HepG2 (cell line): ENCODE measurements around the gene EPC2. TPM values are rescaled to one million over a fixed set of nuclear protein-coding genes. Genes with fewer than 3 reads are reported as not detected.
A peak's percentile ranks its signal among the peaks of the same experiment; 100 is the strongest.

Source experiments
- AGO1 ChIP-seq: fragments of 200-400 bp; formaldehyde crosslinking; IDR thresholded peaks from 2 replicates; pipeline ENCODE4 v1.6.1; 2017; ENCODE audit warnings: mild to moderate bottlenecking, low read depth, low read length, moderate library complexity; ENCODE audit not compliant: poor library complexity, severe bottlenecking
- CERS6 ChIP-seq: sonication (generic); formaldehyde crosslinking; IDR thresholded peaks from 2 replicates; pipeline ENCODE4 v1.5.0; 2020; ENCODE audit warnings: missing genetic modification reagents
- CSRNP1 ChIP-seq: sonication (generic); formaldehyde crosslinking; IDR thresholded peaks from 2 replicates; pipeline ENCODE4 v1.8.1; 2023; ENCODE audit warnings: mild to moderate bottlenecking, missing genetic modification reagents
- GRHL1 ChIP-seq: sonication (generic); formaldehyde crosslinking; conservative IDR thresholded peaks from 2 replicates; pipeline ENCODE4 v1.8.0; 2022; ENCODE audit warnings: missing genetic modification reagents
- HMG20B ChIP-seq: conservative IDR thresholded peaks from 2 replicates; pipeline ENCODE4 v1.6.1; 2016; ENCODE audit warnings: missing genetic modification reagents, missing compliant biosample characterization
- HMGA1 ChIP-seq: sonication (generic); formaldehyde crosslinking; conservative IDR thresholded peaks from 2 replicates; pipeline ENCODE4 v1.4.0; 2020; ENCODE audit warnings: missing genetic modification reagents
- ISL2 ChIP-seq: sonication (generic); formaldehyde crosslinking; IDR thresholded peaks from 2 replicates; pipeline ENCODE4 v1.5.0; 2020; ENCODE audit warnings: missing genetic modification reagents
- JUN ChIP-seq: sonication (generic); formaldehyde crosslinking; IDR thresholded peaks from 2 replicates; pipeline ENCODE4 v1.4.0; 2020; ENCODE audit warnings: mild to moderate bottlenecking, missing genetic modification reagents
- KLF11 ChIP-seq: IDR thresholded peaks from 2 replicates; pipeline ENCODE4 v1.6.1; 2016; ENCODE audit warnings: missing compliant biosample characterization
- KMT2A ChIP-seq: sonication (generic); formaldehyde crosslinking; IDR thresholded peaks from 2 replicates; pipeline ENCODE4 v1.4.0; 2020; ENCODE audit warnings: missing genetic modification reagents
- MEIS1 ChIP-seq: sonication (generic); formaldehyde crosslinking; IDR thresholded peaks from 2 replicates; pipeline ENCODE4 v1.9.0; 2021; ENCODE audit warnings: mild to moderate bottlenecking, missing genetic modification reagents, moderate library complexity, borderline replicate concordance
- SOX5 ChIP-seq: IDR thresholded peaks from 2 replicates; pipeline ENCODE4 v1.6.1; 2016; ENCODE audit warnings: borderline replicate concordance
- SRSF1 ChIP-seq: fragments of 200-400 bp; formaldehyde crosslinking; optimal IDR thresholded peaks from 2 replicates; pipeline ENCODE3; 2017; ENCODE audit warnings: mild to moderate bottlenecking, low read depth, low read length, moderate library complexity
- SRY ChIP-seq: sonication (generic); formaldehyde crosslinking; IDR thresholded peaks from 2 replicates; pipeline ENCODE4 v1.8.0; 2022; ENCODE audit warnings: mild to moderate bottlenecking, missing genetic modification reagents
- TEAD2 ChIP-seq: sonication (generic); formaldehyde crosslinking; IDR thresholded peaks from 2 replicates; pipeline ENCODE4 v1.9.0; 2021; ENCODE audit warnings: missing genetic modification reagents
- TFAP4 ChIP-seq: sonication (generic); IDR thresholded peaks from 2 replicates; pipeline ENCODE4 v1.6.1; 2016; ENCODE audit warnings: low read depth, borderline replicate concordance
- TMF1 ChIP-seq: sonication (generic); formaldehyde crosslinking; IDR thresholded peaks from 2 replicates; pipeline ENCODE4 v1.8.1; 2022; ENCODE audit warnings: low read depth, missing genetic modification reagents
- TOE1 ChIP-seq: sonication (generic); formaldehyde crosslinking; IDR thresholded peaks from 2 replicates; pipeline ENCODE4 v1.4.0; 2020; ENCODE audit warnings: mild to moderate bottlenecking, missing genetic modification reagents
- ZNF225 ChIP-seq: sonication (generic); formaldehyde crosslinking; IDR thresholded peaks from 2 replicates; pipeline ENCODE4 v1.4.0; 2020; ENCODE audit warnings: mild to moderate bottlenecking, missing genetic modification reagents
- ZNF274 ChIP-seq: sonication (generic); formaldehyde crosslinking; IDR thresholded peaks from 2 replicates; pipeline ENCODE4 v1.5.1; 2020; ENCODE audit warnings: mild to moderate bottlenecking, missing genetic modification reagents
- ZNF3 ChIP-seq: IDR thresholded peaks from 2 replicates; pipeline ENCODE4 v1.7.0; 2017; ENCODE audit warnings: inconsistent platforms
- ZNF672 ChIP-seq: sonication (generic); formaldehyde crosslinking; IDR thresholded peaks from 2 replicates; pipeline ENCODE4 v1.8.1; 2022; ENCODE audit warnings: missing genetic modification reagents
- ZNF709 ChIP-seq: sonication (generic); formaldehyde crosslinking; IDR thresholded peaks from 2 replicates; pipeline ENCODE4 v1.5.0; 2020; ENCODE audit warnings: mild to moderate bottlenecking, missing genetic modification reagents
- ZNF777 ChIP-seq: sonication (generic); formaldehyde crosslinking; IDR thresholded peaks from 2 replicates; pipeline ENCODE4 v1.4.0; 2020; ENCODE audit warnings: missing genetic modification reagents
- ZNF878 ChIP-seq: sonication (generic); formaldehyde crosslinking; IDR thresholded peaks from 2 replicates; pipeline ENCODE4 v1.8.1; 2023; ENCODE audit warnings: mild to moderate bottlenecking, missing genetic modification reagents, moderate library complexity
- ZZZ3 ChIP-seq: sonication (generic); formaldehyde crosslinking; IDR thresholded peaks from 2 replicates; pipeline ENCODE4 v1.4.0; 2020; ENCODE audit warnings: missing genetic modification reagents, mild to moderate bottlenecking, borderline replicate concordance
- polyA plus RNA-seq, 8 experiments: library from polyadenylated mRNA; depleted of rRNA in 3 of 8; stranded (reverse) in 7 of 8; unstranded in 1 of 8; fragments of >200 nt; fragmentation: Illumina TruSeq in 4 of 8; extraction: Trizol in 4 of 8; gene quantifications; 2 replicates each; pipeline versions ENCODE4 v1.2.1 to v1.2.3, GENCODE V29; 2011 to 2016; ENCODE audit warnings: low read depth in 4 of 8, missing spikeins in 1 of 8, mixed read lengths in 1 of 8; ENCODE audit not compliant: insufficient read depth in 1 of 8
- total RNA-seq, 5 experiments: library from RNA; depleted of rRNA; stranded (reverse); fragments of >200 nt; fragmentation: Illumina TruSeq; extraction: Trizol; gene quantifications; 2 replicates each; pipeline ENCODE4 v1.2.3, GENCODE V29; 2016; ENCODE audit warnings: low read depth in 1 of 5

EPC2 gene
- total and polyA plus RNA-seq, 2 of the 13 experiments (the other 11 are each of a cell fraction or from before 2014, with no cell fraction given), result 20.5 to 22.0 TPM

GRCh38 chr2:148643998-148644882 is at the start of gene EPC2 (continued):
- TF ChIP-seq ZNF274 (peak; percentile 73), TEAD2 (no peak), KMT2A (CRISPR knock-in tag) (no peak; the same call in none of the 2 replicates), ZZZ3 (CRISPR knock-in tag) (no peak), AGO1 (no peak), ZNF672 (no peak), ZNF225 (peak; percentile 94), ZNF777 (CRISPR knock-in tag) (no peak; the same call in 1 of the 2 replicates), JUN (CRISPR knock-in tag) (0 out of 2 replicates have a peak, but pooled peaks have one; percentile 20), ZNF878 (no peak; the same call in 1 of the 2 replicates), CERS6 (peak; percentile 35; the same call in 1 of the 2 replicates), SRY (CRISPR knock-in tag) (peak; percentile 84; the same call in 1 of the 2 replicates), HMGA1 (CRISPR knock-in tag) (no peak), HMG20B (CRISPR knock-in tag) (no peak), ZNF3 (CRISPR knock-in tag) (no peak), ISL2 (CRISPR knock-in tag) (peak; percentile 5; the same call in 1 of the 2 replicates), TOE1 (no peak), SOX5 (CRISPR knock-in tag) (0 out of 2 replicates have a peak, but pooled peaks have one; percentile 6), SRSF1 (no peak), GRHL1 (no peak), TFAP4 (peak; percentile 21; the same call in 1 of the 2 replicates), TMF1 (CRISPR knock-in tag) (0 out of 2 replicates have a peak, but pooled peaks have one; percentile 53), KLF11 (CRISPR knock-in tag) (no peak), ZNF709 (CRISPR knock-in tag) (no peak), MEIS1 (CRISPR knock-in tag) (no peak; the same call in 1 of the 2 replicates), CSRNP1 (CRISPR knock-in tag) (no peak)
